ENCODE results near the gene KIAA1958. TPM values are rescaled to one million over a fixed set of nuclear protein-coding genes. Genes with fewer than 3 reads are reported as not detected.

The KIAA1958 gene
- total and polyA plus RNA-seq, 5 donors from 2014 or later = 0.41 to 3.1 (median 1.3) TPM

DNA sequence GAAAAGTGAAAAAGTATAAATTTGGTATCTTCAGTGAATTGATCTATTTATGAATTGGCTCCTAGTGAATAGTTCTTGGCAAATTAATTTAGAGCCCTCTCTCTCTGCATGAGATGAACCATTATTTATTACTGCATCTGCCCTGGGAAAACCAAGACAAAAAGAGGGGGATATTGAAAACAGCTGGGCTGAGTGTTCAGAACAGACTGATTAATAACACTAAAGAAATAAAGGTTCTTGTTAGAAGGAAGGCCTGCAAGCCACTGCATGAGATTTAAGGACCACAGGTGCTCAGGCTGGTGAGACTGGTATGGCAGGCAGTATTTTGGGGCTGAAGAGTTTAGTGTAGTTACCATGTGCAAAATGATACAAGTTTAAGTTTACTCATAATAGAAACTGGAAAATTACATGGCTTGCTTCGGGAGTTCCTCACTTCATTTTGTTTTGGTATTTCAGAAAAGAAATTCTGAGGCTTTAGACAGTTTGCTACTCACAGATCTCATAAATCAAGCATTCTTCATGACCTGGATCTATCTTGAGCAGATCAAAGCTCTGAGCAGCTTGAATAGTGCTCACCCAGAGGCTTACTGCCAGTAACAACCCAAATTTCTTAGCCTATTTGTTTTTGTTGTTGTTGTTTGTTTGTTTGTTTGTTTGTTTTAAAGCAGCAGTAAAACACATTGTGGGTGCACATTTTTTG is 56.1 kb downstream of the KIAA1958 start:
- Mint-ChIP-seq H3K27ac (no peak overlapping the region), H3K4me1 (peaks cover 0 to 20% (median 8%) of the 10 kb centered on the region in 4 donors), H3K4me3 (no peak overlapping the region), H3K36me3 (peaks cover 5% of the 10 kb centered on the region), H3K27me3 (no peaks in the 10 kb centered on the region), H3K9me3 (no peaks in the 10 kb centered on the region)
- Histone ChIP-seq H3K36me3 (ENCODE audit: control insufficient read depth, insufficient read depth, low read length) (no peaks in the 10 kb centered on the region), H3K27ac (ENCODE audit: insufficient read depth, low read length, poor library complexity, severe bottlenecking) (no peak overlapping the region), H3K27me3 (ENCODE audit: control insufficient read depth, insufficient read depth, low read length) (no peaks in the 10 kb centered on the region), H3K9me3 (ENCODE audit: control insufficient read depth in 2 of 2, low read length in 2 of 2) (no peaks in the 10 kb centered on the region), H3K4me3 (ENCODE audit: low read depth, low read length) (no peak overlapping the region), H3K4me1 (ENCODE audit: control insufficient read depth, insufficient read depth, low read length, poor library complexity, severe bottlenecking) (peaks cover 3% of the 10 kb centered on the region)
- no peak for ATAC-seq (ENCODE audit: low read depth in 2 of 2)
- DNase-seq = no peak

DNA sequence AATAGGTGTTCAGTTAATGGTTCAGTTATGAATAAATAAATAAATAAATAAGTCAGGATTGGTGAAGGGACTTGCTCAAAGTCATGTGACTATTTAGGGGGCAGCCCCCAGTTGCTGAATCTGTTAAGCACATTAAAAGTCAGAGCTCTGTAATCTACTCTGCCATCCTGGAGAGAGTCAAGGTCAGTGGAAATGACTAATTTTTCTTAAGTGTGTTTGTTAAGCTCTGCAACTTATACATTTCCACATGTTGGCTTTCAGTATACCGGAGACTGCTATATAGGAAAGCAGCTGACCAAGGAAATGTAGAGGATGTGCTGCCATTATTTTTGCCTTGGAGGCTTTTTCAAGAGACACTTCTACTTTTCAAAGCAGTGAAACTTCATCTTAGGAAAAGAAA is 57.9 kb downstream of the KIAA1958 start:
- H3K27ac Mint-ChIP-seq = no peak overlapping the region
- Histone ChIP-seq H3K4me3 (ENCODE audit: low read depth, low read length) (no peak overlapping the region), H3K9me3 (ENCODE audit: control insufficient read depth in 2 of 2, low read length in 2 of 2) (no peaks in the 10 kb centered on the region), H3K27me3 (ENCODE audit: control insufficient read depth, insufficient read depth, low read length) (no peaks in the 10 kb centered on the region), H3K4me1 (ENCODE audit: control insufficient read depth, insufficient read depth, low read length, poor library complexity, severe bottlenecking) (peaks cover 3% of the 10 kb centered on the region), H3K27ac (ENCODE audit: insufficient read depth, low read length, poor library complexity, severe bottlenecking) (no peak overlapping the region), H3K36me3 (ENCODE audit: control insufficient read depth, insufficient read depth, low read length) (no peaks in the 10 kb centered on the region)
- H3K36me3 Mint-ChIP-seq = no peaks in the 10 kb centered on the region
- H3K27me3 Mint-ChIP-seq = no peaks in the 10 kb centered on the region
- no peak for DNase-seq
- peaks cover 0 to 1% (median 0%) of the 10 kb centered on the region in 7 donors for H3K9me3 Mint-ChIP-seq
- H3K4me1 Mint-ChIP-seq = peaks cover 0 to 23% (median 8%) of the 10 kb centered on the region in 4 donors
- no peak for ATAC-seq (ENCODE audit: low read depth in 2 of 2)
- H3K4me3 Mint-ChIP-seq = no peak overlapping the region

DNA sequence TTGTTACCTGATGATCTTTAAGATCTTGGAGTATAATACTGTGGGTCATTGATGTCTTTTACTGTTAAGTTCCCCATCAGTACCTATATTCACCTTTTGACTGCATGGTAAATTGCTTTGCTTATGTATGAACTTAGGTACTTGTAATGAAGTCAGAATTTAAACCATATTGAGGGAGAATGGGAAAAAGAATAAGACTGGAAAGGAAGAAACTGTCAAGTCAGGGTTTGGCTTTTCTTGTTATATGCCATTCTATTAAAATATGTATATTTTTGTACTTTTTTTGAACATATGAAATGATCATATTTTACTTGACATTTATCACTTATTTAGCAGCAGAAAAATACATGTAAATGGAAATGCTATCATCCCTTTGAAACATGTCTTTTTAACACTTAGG is 58.6 kb downstream of the KIAA1958 start:
- H3K4me3 Mint-ChIP-seq = no peak overlapping the region

DNA sequence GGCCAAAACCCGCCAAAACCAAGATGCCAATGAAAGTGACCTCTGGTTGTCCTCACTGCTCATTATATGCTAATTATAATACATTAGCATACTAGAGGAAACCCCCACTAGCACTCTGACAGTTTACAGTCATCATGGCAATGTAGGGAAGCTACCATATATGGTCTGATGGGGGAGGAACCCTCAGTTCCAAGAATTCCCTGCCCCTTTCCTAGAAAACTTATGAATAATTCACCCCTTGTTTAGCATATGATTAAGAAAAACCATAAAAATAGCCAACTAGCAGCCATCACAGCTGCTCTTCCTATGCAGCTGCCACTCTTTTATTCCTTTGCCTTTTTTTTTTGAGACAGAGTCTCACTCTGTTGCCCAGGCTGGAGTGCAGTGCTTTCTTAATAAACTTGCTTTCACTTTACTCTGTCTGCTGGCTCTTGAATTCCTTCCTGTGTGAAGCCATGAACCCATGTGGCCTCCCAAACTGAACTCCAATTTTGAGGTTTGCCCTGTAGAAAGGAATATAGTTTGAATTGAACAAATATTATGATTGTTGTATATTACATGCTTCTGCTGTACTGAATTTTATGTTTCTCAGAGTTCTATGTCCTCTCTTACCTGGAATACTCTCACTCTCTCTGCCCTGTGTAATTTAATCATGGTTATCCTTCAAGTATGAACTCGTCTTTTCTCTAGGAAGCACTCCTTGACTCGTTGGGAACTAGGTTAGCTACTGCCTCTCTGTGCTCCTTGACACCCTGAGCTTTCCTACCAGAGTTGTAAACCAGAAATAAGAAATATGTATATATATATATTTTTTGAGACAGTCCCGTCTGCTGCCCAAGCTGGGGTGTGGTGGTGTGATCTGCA is 59.8 kb downstream of the KIAA1958 start:
- Mint-ChIP-seq H3K27me3 (no peaks in the 10 kb centered on the region), H3K36me3 (no peaks in the 10 kb centered on the region), H3K4me3 (no peak overlapping the region), H3K4me1 (peaks cover 0 to 23% (median 8%) of the 10 kb centered on the region in 4 donors), H3K27ac (no peak overlapping the region), H3K9me3 (peaks cover 0 to 1% (median 0%) of the 10 kb centered on the region in 7 donors)
- H3K27me3 ChIP-seq (ENCODE audit: control insufficient read depth, insufficient read depth, low read length) = no peaks in the 10 kb centered on the region
- no peak overlapping the region for H3K27ac ChIP-seq (ENCODE audit: insufficient read depth, low read length, poor library complexity, severe bottlenecking)
- DNase-seq (peak in 1 of 3 donors; percentile 66), ATAC-seq (ENCODE audit: low read depth in 2 of 2) (no peak)
- H3K36me3 ChIP-seq (ENCODE audit: control insufficient read depth, insufficient read depth, low read length) = no peaks in the 10 kb centered on the region
- H3K4me1 ChIP-seq (ENCODE audit: control insufficient read depth, insufficient read depth, low read length, poor library complexity, severe bottlenecking) = peaks cover 3% of the 10 kb centered on the region
- no peak overlapping the region for H3K4me3 ChIP-seq (ENCODE audit: low read depth, low read length)
- H3K9me3 ChIP-seq (ENCODE audit: control insufficient read depth in 2 of 2, low read length in 2 of 2) = no peaks in the 10 kb centered on the region

More for the DNA sequence above, 58.6 kb downstream of the KIAA1958 start:
- Mint-ChIP-seq H3K4me1 (peaks cover 0 to 20% (median 8%) of the 10 kb centered on the region in 4 donors), H3K9me3 (peaks cover 0 to 1% (median 0%) of the 10 kb centered on the region in 7 donors), H3K27me3 (no peaks in the 10 kb centered on the region), H3K36me3 (no peaks in the 10 kb centered on the region), H3K27ac (no peak overlapping the region)
- no peaks in the 10 kb centered on the region for H3K36me3 ChIP-seq (ENCODE audit: control insufficient read depth, insufficient read depth, low read length)
- H3K9me3 ChIP-seq (ENCODE audit: control insufficient read depth in 2 of 2, low read length in 2 of 2) = no peaks in the 10 kb centered on the region
- DNase-seq (no peak), ATAC-seq (ENCODE audit: low read depth in 2 of 2) (no peak)
- H3K4me3 ChIP-seq (ENCODE audit: low read depth, low read length) = no peak overlapping the region
- peaks cover 3% of the 10 kb centered on the region for H3K4me1 ChIP-seq (ENCODE audit: control insufficient read depth, insufficient read depth, low read length, poor library complexity, severe bottlenecking)
- no peaks in the 10 kb centered on the region for H3K27me3 ChIP-seq (ENCODE audit: control insufficient read depth, insufficient read depth, low read length)
- no peak overlapping the region for H3K27ac ChIP-seq (ENCODE audit: insufficient read depth, low read length, poor library complexity, severe bottlenecking)

- H3K4me1 ChIP-seq (ENCODE audit: control insufficient read depth, insufficient read depth, low read length, poor library complexity, severe bottlenecking) = peaks cover 3% of the 10 kb centered on the region
Measured at GRCh38 chr9:112548051-112548440, 61.4 kb downstream of the KIAA1958 start.

GRCh38 chr9:112548836-112549595 is 62.4 kb downstream of the KIAA1958 start:
- H3K27ac Mint-ChIP-seq = peak overlapping the region in 1 of 3 donors; percentile 57
- H3K27me3 Mint-ChIP-seq = no peaks in the 10 kb centered on the region
- peaks cover 0 to 1% (median 0%) of the 10 kb centered on the region in 7 donors for H3K9me3 Mint-ChIP-seq
- ATAC-seq (ENCODE audit: low read depth in 2 of 2) (no peak), DNase-seq (no peak)
- H3K4me1 Mint-ChIP-seq = peaks cover 0 to 19% (median 5%) of the 10 kb centered on the region in 4 donors
- no peaks in the 10 kb centered on the region for H3K36me3 ChIP-seq (ENCODE audit: control insufficient read depth, insufficient read depth, low read length)
- no peaks in the 10 kb centered on the region for H3K27me3 ChIP-seq (ENCODE audit: control insufficient read depth, insufficient read depth, low read length)
- no peaks in the 10 kb centered on the region for H3K9me3 ChIP-seq (ENCODE audit: control insufficient read depth in 2 of 2, low read length in 2 of 2)
- H3K4me3 ChIP-seq (ENCODE audit: low read depth, low read length) = no peak overlapping the region
- no peak overlapping the region for H3K27ac ChIP-seq (ENCODE audit: insufficient read depth, low read length, poor library complexity, severe bottlenecking)
- no peak overlapping the region for H3K4me3 Mint-ChIP-seq
- H3K4me1 ChIP-seq (ENCODE audit: control insufficient read depth, insufficient read depth, low read length, poor library complexity, severe bottlenecking) = peaks cover 3% of the 10 kb centered on the region
- H3K36me3 Mint-ChIP-seq = no peaks in the 10 kb centered on the region

More at GRCh38 chr9:112548051-112548440, 61.4 kb downstream of the KIAA1958 start:
- H3K36me3 ChIP-seq (ENCODE audit: control insufficient read depth, insufficient read depth, low read length) = no peaks in the 10 kb centered on the region
- Mint-ChIP-seq H3K36me3 (no peaks in the 10 kb centered on the region), H3K27me3 (no peaks in the 10 kb centered on the region), H3K4me3 (no peak overlapping the region), H3K27ac (no peak overlapping the region), H3K4me1 (peaks cover 0 to 21% (median 7%) of the 10 kb centered on the region in 4 donors), H3K9me3 (peaks cover 0 to 1% (median 0%) of the 10 kb centered on the region in 7 donors)
- H3K27me3 ChIP-seq (ENCODE audit: control insufficient read depth, insufficient read depth, low read length) = no peaks in the 10 kb centered on the region
- ATAC-seq (ENCODE audit: low read depth in 2 of 2) (no peak), DNase-seq (no peak)
- H3K9me3 ChIP-seq (ENCODE audit: control insufficient read depth in 2 of 2, low read length in 2 of 2) = no peaks in the 10 kb centered on the region
- no peak overlapping the region for H3K4me3 ChIP-seq (ENCODE audit: low read depth, low read length)
- no peak overlapping the region for H3K27ac ChIP-seq (ENCODE audit: insufficient read depth, low read length, poor library complexity, severe bottlenecking)

DNA sequence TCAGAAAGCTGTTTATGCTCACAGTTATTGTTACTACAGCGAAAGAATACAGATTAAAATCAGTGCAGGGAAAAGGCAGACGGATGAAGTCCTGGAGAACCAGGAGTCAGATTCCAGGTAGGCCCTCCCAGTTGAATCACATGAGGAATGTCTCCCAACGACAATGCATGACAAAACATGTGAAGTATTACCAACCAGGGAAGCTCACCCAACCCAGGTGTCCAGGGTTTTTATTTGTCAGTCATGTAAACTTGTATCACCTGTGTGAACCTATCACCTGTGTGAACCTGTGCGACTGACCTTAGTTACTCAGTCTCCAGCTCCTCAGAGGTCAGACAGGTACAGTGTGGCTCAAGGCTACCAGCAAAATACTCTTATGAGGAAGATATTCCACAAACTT is 63.9 kb downstream of the KIAA1958 start:
- peaks cover 3% of the 10 kb centered on the region for H3K4me1 ChIP-seq (ENCODE audit: control insufficient read depth, insufficient read depth, low read length, poor library complexity, severe bottlenecking)
- Mint-ChIP-seq H3K27me3 (no peaks in the 10 kb centered on the region), H3K27ac (no peak overlapping the region), H3K36me3 (no peaks in the 10 kb centered on the region), H3K9me3 (peaks cover 0 to 1% (median 0%) of the 10 kb centered on the region in 7 donors), H3K4me1 (peaks cover 0 to 14% (median 5%) of the 10 kb centered on the region in 4 donors), H3K4me3 (no peak overlapping the region)
- H3K36me3 ChIP-seq (ENCODE audit: control insufficient read depth, insufficient read depth, low read length) = no peaks in the 10 kb centered on the region
- H3K4me3 ChIP-seq (ENCODE audit: low read depth, low read length) = no peak overlapping the region
- ATAC-seq (ENCODE audit: low read depth in 2 of 2) (no peak), DNase-seq (no peak)
- H3K27me3 ChIP-seq (ENCODE audit: control insufficient read depth, insufficient read depth, low read length) = no peaks in the 10 kb centered on the region
- no peaks in the 10 kb centered on the region for H3K9me3 ChIP-seq (ENCODE audit: control insufficient read depth in 2 of 2, low read length in 2 of 2)
- H3K27ac ChIP-seq (ENCODE audit: insufficient read depth, low read length, poor library complexity, severe bottlenecking) = no peak overlapping the region
